GDM1 (cell line): ENCODE measurements around the gene GID4.

Source experiments
- DNase-seq: peaks from one replicate; lab custom pipeline; 2025; lab: John Stamatoyannopoulos, UW

Gene GID4

DNA sequence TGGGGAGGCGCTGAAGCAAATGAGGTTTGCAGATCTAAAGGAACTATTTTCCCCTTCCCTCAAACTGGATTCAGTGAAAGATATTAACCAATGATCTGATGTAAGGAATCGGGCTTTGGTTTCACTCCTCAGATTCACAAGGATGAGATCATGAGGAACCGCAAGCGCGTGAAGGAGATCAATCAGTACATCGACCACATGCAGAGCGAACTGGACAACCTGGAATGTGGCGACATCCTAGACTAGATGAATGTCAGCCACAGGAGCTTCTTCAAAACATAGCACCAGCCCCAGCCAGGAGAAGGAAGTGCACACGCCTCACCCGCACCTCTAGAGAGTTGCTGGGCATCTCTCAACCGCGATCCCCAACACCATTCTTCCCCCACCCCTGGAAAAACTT, 22.8 kb upstream of the GID4 start:
- DNase-seq, result no peak

DNA sequence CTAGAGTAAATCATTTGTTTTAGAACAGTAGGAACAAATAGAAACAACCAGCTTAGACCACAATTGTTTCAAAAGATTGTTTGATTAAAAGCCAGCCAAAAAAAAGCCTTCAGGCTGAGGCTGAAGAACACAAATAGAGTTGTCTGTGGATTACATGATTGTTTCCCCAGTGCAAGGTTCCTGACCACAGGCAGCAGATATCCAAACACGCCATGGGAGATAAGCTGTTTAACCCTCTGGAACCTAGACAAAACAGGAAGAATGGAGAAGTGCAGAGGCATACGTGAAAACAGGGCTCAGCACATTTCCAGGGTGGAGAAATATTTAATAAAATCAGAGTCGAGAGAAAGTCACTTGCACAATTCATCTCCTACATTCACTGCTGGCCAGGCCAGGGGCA, 21.2 kb upstream of the GID4 start:
- no peak for DNase-seq

DNA sequence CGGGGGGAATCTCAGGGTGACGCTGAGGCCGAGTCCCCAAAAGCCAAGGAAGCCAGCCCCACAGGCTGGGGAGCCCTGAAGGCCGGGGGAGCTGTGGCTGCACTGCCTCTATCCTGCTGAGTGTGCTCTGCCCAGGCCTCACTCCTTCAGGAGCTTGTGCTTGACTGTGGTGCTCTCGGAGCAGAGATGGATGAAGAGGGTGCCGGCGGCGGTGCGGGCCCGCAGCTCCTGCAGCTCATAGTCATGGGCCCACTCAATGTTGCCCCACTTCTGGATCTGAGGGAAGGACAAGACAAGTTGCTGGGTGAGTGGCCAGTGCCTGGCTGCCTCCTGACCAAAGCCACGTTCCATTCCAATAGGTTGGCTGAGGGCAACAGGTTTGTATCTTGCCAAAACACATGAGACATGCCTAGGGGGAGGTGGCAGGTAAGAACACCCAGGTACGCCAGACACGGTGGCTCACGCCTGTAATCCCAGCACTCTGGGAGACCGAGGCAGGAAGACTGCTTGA, 20.7 kb upstream of the GID4 start:
- DNase-seq, result no peak

DNA sequence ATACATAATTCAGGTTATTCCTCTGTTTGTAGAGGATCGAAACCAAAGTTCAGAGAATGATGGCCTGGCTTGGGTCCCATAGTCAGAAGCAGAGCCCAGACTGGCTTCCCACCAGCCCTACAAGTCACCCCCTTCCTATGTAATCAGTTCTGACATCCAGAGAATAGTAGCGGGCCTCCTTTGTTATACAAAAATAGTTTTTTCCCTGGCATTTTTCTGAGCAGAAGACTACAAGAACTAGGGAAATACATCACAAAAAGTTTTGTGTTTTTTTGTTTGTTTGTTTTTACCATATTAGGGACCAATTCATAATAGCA, 19.4 kb upstream of the GID4 start:
- DNase-seq, result no peak

DNA sequence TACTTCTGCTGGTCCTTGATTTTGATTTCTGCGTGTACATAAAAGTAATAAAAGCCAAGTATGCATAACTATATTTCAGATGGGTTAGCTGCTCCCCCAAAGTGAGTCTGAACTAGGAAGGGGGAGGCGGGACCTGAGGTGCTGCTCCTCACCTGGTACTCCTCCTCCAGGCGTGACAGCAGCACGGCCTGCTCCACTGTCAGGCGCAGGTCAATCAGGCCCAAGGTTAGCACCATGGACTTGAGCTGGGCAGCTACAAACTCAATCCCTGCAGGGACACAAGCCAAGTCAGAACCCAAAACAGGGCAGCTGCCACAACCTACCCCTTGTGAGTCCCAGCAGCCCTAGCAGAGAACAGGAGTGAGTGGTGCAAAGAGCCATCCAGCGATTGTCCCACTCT, 18.2 kb upstream of the GID4 start:
- DNase-seq, result no peak

DNA sequence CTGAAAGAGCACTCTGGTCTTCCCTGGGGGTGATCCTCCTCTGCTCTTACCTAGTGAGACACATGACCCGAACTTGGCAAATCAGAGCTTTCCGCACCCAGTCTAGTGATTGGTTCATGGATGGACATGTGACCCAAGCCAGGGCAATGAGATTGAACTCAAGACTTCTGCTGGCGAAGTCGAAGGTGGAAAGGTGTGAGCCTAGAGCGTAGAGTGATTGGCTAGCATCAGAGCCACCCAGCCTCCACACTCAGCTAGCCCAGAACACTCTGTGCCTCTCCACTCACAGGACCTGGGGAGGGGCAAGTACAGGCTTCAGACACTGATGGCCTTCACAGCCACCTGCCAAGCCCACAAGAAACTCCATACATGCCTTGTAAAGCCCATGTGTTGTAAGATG, 17.8 kb upstream of the GID4 start:
- DNase-seq, result no peak

DNA sequence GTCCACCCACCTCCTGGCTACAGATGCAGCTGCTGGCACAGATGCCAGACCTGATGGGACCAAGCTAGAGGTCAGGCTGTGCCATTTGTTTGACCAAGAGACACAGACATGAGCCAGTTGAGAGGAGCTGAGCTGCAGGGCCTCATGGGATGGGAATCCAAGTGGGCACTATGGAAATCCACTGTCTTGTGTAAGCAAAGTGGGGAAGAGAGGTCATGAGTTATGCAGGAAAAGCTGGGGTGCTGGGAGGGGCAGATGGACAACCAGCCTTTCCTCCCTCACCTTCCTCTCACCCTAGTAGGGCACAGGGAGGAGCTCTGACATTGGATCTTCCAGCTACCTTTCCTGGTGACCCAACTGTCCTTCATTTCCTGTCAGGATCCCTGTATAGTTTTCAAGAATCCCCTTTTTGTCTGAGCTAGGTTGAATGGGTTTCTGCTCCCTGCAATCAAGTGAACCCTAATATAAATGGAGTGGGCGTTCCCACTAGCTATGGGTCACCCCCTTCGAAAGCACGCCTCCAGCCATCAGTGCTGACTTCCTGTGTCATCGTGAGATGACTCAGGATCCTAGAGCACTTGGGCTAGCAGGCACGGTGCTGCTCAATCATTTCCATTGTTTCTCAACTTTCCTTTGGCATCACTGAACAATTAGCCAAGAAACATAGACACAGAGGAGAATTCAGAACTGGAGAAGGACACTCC, 13.8 kb upstream of the GID4 start:
- DNase-seq, result no peak

DNA sequence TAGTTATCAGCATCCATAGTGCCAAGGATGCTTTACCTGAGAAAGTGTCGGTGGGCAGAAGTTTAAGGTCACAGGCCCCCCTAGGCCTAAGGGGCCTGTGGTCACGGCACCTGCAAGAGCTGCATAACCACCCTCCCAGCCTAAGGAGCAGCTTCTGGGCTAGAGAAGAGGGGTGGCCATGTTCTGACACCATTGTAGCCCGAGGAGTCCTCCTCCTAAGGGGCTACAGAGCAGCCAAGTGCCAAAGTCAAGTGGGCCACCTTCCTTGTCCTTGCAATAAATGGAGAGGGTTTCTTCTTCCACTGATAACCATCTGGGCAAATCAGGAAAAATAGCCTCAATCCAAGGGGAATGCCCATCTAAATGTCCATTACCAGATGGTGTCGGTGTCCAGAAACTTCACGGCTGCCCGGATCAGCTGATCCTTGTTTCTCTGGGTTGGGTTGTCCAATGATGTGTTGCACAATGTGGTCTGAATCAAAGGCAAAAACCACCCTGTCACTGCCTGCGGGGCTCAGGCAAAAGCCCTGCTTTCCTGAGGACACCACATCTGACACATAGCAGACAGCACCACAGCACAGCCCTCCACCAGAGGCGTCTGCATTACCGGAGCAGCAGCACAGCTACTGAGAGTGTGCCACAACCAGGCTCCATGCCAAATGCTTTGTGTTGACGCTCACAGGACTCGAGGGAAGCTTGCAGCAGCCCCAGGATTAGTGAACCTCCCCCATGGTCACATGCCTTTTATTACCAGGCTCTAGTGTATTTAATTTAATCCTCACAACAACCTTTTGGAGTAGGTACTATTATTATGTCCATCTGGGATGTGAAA, 13.0 kb upstream of the GID4 start:
- no peak for DNase-seq

DNA sequence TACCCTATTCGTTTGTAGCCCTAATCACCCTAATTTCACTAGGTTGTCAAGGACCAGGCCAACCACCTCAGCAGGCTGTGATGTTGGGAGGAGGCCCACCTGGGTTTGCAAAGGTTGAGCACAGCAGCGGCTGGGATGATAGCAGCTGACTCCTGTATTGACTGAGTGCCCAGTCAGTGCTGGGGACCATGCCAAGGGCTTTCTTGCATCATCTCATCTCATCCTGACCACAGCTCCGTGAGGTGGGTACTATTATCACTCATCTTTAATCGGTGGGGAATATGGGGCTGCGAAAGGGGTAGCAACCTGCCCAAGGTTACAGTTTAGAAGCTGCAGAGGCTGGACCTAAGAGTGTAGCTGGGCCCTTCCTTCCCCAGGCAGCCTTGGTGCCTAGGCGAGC, 11.9 kb upstream of the GID4 start:
- no peak for DNase-seq

DNA sequence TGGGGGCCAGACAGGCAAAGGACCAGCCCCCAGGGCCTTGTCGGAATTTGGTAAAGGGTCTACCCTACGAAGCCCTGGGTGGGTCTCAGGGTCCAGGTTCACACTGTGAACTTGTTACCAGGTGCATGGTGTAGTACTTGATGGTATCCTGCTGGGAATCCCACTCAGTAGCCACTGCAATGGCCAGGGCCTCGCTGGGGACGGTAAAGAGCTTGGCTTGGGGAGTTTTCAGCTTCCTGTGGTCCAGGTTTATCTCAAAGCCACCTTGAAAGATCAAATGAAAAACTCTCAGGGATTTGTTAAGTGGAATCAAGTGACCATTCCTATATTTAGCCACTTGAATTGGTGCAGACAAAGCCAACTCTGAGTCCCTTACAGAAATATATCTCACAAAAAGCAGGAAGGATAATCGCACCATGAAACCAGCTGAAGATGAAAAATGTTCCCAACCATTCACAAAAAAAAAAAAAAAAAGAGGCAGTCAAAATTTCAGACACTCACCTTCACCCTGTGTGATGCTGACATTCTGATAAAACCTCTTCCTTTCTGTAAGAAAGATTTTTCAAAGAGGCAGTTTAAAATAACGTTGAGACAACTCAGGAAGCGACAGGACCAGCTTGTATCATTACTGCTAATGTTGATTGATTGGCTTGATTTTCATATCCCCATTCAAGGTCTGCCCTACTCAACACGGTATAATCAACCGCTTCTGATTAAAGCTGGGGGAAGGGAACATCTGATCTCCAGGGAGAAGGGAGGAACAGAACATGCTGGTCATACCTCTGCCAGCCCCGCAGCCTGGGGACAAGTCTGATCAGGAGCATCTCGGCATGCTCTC, 10.9 kb upstream of the GID4 start:
- no peak for DNase-seq

DNA sequence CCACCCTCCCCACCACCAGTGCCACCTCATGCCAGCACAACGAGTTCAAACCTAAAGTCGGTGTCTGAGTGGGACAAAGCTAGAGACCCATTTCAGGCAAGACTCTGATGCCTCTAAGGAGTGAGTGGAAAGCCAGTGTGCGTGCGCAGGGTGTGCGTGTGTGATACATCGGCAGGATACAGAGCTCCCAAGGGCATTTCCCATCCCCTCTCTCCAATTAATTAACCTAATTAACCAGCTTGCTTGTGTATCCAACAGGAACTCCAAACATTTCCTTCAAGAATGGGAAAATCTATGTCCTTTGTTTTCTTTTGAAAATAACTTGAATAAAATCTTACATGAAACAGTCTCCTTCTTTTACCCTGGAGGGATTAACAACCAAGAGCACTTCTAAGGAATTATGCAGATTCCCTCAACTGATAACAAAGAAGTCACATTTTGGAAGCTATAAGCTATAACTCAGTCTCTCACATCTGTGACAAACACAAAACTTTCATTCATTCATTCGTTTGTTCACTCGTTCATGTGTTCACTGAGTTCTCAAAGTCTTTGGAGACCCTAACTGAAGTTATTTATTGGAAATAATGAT, 10.2 kb upstream of the GID4 start:
- DNase-seq, result no peak

DNA sequence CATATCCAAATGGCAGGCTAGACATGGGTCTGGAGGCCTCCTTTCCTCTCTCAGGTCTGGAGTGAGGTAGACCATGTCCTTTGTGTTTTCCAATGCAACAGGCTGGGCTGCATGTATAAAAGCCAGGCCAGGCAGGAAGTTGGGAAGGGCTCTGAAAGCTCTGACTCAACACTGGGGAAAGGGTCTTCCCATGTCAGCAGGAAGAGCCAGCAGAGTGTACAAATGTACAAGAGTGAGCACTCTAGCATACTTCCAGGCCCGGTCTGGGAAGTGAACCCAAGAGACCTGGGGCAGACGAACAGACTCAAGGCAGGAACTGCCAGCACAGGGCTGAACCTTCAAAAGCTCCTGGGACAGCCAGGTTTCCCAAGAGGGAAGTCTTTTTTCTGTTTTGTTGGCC, 7.3 kb upstream of the GID4 start:
- no peak for DNase-seq

DNA sequence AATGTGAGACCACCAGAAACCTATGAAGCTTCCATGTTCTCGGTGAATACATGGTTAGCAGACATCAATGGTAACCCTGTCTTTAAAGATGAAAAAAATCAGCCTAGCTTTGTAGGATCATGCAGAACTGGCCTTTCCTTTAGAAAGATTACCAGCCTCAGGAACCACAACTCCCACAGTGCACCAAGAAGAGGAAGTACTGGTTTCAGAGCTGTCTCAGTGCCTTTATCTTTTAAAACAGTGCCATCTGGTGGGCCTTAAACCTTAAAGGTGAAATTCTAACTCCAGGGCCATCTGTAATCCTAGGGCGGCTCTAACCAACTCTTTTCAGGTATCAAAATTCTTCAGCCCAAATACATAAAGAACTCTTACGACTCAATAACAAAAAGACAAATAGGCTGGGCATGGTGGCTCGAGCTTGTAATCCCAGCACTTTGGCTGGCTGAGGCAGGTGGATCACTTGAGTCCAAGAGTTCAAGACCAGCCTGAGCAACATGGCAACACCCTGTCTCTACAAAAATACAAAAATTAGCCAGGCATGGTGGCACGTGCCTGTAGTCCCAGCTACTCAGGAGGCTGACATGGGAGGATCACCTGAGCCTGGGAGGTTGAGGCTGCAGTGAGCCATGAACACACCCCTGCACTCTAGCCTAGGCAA, 5.6 kb upstream of the GID4 start:
- DNase-seq, result peak; percentile 64

DNA sequence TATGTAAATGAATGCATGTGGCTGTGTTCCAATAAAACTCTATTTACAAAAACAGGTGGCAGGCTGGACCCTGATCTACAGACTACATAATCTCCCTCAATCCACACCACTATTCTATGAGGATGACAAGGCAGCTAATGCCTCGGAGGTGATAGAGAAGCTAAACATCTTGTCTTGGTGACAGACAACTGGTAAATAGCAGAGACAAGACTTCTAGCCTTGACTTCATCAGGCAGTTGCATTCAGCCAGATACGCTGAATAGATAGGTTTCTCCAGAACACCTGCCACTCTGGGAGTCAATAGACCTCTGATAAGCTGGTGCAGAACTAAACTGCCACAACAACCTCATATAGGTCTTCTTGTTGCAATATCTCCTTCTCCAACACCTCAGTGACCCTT, 3.5 kb upstream of the GID4 start:
- no peak for DNase-seq

DNA sequence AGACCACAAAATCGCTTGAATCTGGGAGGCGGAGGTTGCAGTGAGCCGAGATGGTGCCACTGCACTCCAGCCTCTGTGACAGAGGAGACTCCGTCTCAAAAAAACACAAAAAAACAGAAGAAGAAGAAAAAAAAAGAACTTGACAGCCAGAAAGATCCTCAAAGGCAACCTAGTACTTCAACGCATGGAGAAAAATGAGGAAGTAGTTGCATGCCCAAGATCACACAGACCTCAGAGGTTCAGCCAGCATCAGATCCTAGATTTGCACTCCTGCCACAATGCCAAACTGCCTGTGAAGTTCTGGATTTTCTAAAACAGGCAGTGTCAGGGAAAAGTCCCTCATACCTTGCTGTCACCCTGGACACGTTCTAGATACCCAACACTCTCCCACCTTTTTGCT, 1.7 kb upstream of the GID4 start:
- DNase-seq, result peak; percentile 62

DNA sequence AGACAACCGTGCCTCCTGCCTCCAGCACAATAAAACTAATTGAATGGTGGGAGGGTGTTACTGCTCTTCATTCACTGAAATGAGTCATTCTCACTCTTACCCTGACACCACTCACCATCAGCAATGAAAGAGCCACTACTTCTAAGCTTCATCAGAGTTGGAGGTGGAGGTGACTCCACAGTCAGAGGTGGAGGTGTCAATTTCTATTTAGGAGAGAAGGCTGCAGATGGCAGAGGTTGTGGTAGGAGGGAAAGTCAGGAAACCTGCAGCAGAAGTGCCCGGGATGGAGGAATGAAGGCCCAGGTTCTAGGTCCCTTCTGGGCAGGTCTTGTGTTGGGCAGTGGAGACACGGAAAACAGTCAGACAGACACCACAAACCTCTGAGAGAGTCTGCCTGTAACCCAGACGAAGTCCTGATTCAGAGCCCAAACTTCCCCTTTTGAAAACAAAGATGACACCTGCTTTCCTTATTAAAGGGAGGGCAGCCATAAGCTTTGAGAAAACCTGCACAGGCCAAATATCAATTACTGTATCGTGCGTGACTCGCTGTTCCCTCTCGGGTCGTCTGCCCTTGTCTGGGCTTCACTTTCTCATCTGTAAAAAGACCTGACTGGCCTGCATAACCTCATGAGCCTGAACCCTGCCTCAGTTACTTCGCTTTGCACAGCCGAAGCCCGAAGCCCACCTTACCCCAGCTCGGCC, 908 bp upstream of the GID4 start:
- no peak for DNase-seq

DNA sequence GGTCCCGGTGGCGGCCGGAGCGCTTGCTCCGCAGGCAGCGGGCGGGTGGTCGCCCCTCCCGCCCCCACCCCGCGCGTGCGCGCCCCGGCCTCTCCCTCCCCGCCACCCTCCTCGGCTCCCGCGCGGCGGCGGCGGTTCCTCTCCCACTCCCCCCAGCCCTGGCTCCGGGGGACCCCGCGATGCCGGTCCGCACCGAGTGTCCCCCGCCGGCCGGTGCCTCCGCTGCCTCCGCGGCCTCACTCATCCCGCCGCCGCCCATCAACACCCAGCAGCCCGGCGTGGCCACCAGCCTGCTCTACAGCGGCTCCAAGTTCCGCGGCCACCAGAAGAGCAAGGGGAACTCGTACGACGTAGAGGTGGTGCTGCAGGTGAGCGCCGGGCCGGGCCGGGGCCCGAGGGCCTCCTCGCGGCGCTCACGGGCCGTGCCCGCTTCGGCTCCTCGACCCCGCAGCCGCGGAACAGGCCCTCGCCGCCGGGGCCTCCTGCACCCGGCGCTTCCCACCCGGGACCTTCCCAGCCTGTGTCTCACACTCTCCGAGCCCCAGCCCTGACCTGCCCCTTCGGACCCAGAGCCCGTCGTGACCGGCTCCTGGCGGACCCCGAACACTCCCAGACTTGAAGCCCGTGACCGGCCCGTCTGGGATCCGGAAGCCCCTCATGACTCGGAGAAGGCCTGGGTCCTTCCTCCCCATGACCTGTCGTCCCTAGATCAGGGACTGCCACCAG, 490 bp downstream of the GID4 start:
- no peak for DNase-seq

DNA sequence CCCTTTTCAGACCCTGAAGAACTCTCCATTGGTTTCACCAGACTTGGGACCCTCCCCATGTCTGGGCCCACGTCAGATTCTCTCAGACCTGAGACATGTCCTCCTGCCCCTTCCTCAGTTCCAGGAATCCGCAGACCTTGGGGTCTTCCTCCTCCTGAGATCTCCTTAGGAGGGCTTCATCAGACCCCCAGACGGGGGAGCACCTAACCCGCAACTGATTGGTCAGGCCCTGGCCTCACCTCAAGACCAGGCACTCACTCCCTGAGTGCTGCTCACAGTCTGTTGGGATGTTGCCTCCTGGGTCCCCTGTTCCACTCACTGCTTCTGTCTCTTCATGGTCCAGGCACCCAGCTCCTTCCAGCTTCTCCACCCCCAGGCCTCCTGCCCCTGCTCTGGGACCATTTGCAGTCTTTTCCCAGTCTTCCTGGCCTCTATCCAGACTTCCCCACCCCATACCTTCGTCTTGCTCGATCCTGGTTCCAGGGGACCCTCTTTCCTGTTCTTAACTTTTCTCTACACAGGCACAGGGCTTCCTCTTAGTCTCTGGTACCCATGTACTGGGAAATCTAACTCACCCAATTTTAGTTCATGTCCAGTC, 1.2 kb downstream of the GID4 start:
- DNase-seq, result no peak

DNA sequence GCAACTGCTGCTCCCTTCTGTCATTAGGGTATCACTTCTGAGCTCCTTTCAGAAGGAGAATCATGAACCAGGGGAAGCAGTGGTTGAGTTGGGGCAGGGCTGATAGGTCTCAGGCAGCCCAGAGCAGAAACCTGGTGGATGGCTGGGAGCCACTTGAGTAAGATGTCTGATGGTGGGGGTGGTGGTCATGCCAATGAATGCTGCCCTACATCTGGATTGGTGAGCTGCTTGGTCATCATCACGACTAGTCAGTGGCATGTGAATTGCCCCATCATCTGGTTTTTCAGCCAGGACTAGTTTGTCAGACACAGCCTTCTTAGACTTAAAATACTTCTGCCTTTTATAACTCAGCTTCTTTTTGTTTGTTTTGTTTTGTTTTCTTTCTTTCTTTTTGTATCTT, 2.6 kb downstream of the GID4 start:
- no peak for DNase-seq

DNA sequence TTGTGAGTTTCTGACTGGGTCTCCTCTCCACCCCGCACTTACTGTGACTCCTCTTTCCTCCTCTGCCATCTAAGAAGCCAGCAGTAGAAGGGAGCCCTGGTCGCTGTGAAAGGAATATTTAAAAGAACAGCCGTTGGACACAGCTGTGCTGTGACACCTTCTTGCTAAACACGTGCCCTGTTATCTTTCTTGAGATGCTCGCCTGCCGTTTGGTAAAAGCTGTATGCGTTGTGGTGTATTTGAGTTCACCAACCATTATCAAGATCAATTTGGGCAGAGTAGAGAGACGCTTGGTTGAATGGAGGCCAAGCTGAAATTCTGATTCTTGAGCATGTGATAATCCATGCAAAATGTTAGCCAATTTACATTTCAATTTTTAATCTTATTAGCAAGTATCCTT, 3.8 kb downstream of the GID4 start:
- no peak for DNase-seq
